ENCODE data around the gene WNK3. TPM values are rescaled to one million over a fixed set of nuclear protein-coding genes. Genes with fewer than 3 reads are reported as not detected.

WNK3 gene
- polyA plus RNA-seq, 3 donors = not detected

- H3K36me3 ChIP-seq (replicated peaks in 1 of 2; ENCODE audit: control insufficient read depth in 1 of 2, insufficient read depth in 2 of 2, low read length in 2 of 2) = no peaks in the 10 kb centered on the region
- H3K9ac ChIP-seq (ENCODE audit: insufficient read depth, low read length, poor library complexity, severe bottlenecking) = no peak overlapping the region
- no peaks in the 10 kb centered on the region for H3K4me1 ChIP-seq (ENCODE audit: control insufficient read depth in 1 of 2, insufficient read depth in 2 of 2, low read length in 2 of 2)
- Mint-ChIP-seq H3K4me3 (no peak overlapping the region), H3K4me1 (no peaks in the 10 kb centered on the region), H3K9me3 (no peaks in the 10 kb centered on the region), H3K27ac (no peak overlapping the region), H3K36me3 (no peaks in the 10 kb centered on the region), H3K27me3 (ENCODE audit: low read depth in 3 of 3) (peaks cover 0 to 2% (median 0%) of the 10 kb centered on the region in 3 donors)
- no peak overlapping the region for H3K27ac ChIP-seq (ENCODE audit: low read depth in 1 of 2, low read length in 2 of 2)
- no peak for DNase-seq
- no peaks in the 10 kb centered on the region for H3K9me3 ChIP-seq (replicated peaks in 1 of 2; ENCODE audit: control insufficient read depth in 1 of 2, insufficient read depth in 1 of 2, low read length in 2 of 2)
- no peaks in the 10 kb centered on the region for H3K27me3 ChIP-seq (ENCODE audit: control insufficient read depth in 2 of 2, insufficient read depth in 2 of 2, low read length in 2 of 2)
- no CpG with 5 or more reads among the region's 2 CpGs for WGBS (ENCODE audit: insufficient coverage)
- H3K4me2 ChIP-seq (replicated peaks; ENCODE audit: extremely low read depth, low read length, poor library complexity, severe bottlenecking) = no peak overlapping the region
- intact Hi-C loops (cut with micrococcal nuclease) = no loop called here
- no peak for TF ChIP-seq CTCF (IDR thresholded peaks at IDR 0.05)
- no peaks in the 10 kb centered on the region for H4K20me1 ChIP-seq (ENCODE audit: insufficient read depth, low read length)
- no peaks in the 10 kb centered on the region for H3K79me2 ChIP-seq (ENCODE audit: insufficient read depth, low read length)
- no peak overlapping the region for H3K4me3 ChIP-seq (replicated peaks in 1 of 3; ENCODE audit: low read depth in 2 of 3, low read length in 3 of 3)
- H2AFZ ChIP-seq (ENCODE audit: insufficient read depth, low read depth, low read length, poor library complexity, severe bottlenecking) = no peak overlapping the region
Measured at GRCh38 chrX:54306379-54306778, 51.5 kb downstream of the WNK3 start.

GRCh38 chrX:54301516-54301915, 56.3 kb downstream of the WNK3 start:
- H3K9me3 Mint-ChIP-seq = no peaks in the 10 kb centered on the region
- H3K79me2 ChIP-seq (ENCODE audit: insufficient read depth, low read length) = no peaks in the 10 kb centered on the region
- H3K4me3 Mint-ChIP-seq = no peak overlapping the region
- H3K36me3 ChIP-seq (replicated peaks in 1 of 2; ENCODE audit: control insufficient read depth in 1 of 2, insufficient read depth in 2 of 2, low read length in 2 of 2) = no peaks in the 10 kb centered on the region
- H3K4me1 ChIP-seq (ENCODE audit: control insufficient read depth in 1 of 2, insufficient read depth in 2 of 2, low read length in 2 of 2) = no peaks in the 10 kb centered on the region
- H3K36me3 Mint-ChIP-seq = no peaks in the 10 kb centered on the region
- DNase-seq = no peak
- H3K27me3 Mint-ChIP-seq (ENCODE audit: low read depth in 3 of 3) = peaks cover 0 to 8% (median 3%) of the 10 kb centered on the region in 3 donors
- no peak overlapping the region for H3K4me3 ChIP-seq (replicated peaks in 1 of 3; ENCODE audit: low read depth in 2 of 3, low read length in 3 of 3)
- no peaks in the 10 kb centered on the region for H3K9me3 ChIP-seq (replicated peaks in 1 of 2; ENCODE audit: control insufficient read depth in 1 of 2, insufficient read depth in 1 of 2, low read length in 2 of 2)
- no peak overlapping the region for H3K9ac ChIP-seq (ENCODE audit: insufficient read depth, low read length, poor library complexity, severe bottlenecking)
- WGBS (ENCODE audit: insufficient coverage) = no CpG with 5 or more reads among the region's 4 CpGs
- no peaks in the 10 kb centered on the region for H4K20me1 ChIP-seq (ENCODE audit: insufficient read depth, low read length)
- no peak overlapping the region for H2AFZ ChIP-seq (ENCODE audit: insufficient read depth, low read depth, low read length, poor library complexity, severe bottlenecking)
- no peak overlapping the region for H3K27ac Mint-ChIP-seq
- H3K4me1 Mint-ChIP-seq = no peaks in the 10 kb centered on the region
- TF ChIP-seq CTCF (IDR thresholded peaks at IDR 0.05) = no peak
- no peak overlapping the region for H3K27ac ChIP-seq (ENCODE audit: low read depth in 1 of 2, low read length in 2 of 2)
- H3K27me3 ChIP-seq (ENCODE audit: control insufficient read depth in 2 of 2, insufficient read depth in 2 of 2, low read length in 2 of 2) = no peaks in the 10 kb centered on the region
- no peak overlapping the region for H3K4me2 ChIP-seq (replicated peaks; ENCODE audit: extremely low read depth, low read length, poor library complexity, severe bottlenecking)
- intact Hi-C loops (cut with micrococcal nuclease) = no loop called here

Data from CD14-positive monocyte (primary cell).